Measurements from ENCODE around the gene PML.
A peak's percentile ranks its signal among the peaks of the same experiment; 100 is the strongest.

The PML gene, protein sequence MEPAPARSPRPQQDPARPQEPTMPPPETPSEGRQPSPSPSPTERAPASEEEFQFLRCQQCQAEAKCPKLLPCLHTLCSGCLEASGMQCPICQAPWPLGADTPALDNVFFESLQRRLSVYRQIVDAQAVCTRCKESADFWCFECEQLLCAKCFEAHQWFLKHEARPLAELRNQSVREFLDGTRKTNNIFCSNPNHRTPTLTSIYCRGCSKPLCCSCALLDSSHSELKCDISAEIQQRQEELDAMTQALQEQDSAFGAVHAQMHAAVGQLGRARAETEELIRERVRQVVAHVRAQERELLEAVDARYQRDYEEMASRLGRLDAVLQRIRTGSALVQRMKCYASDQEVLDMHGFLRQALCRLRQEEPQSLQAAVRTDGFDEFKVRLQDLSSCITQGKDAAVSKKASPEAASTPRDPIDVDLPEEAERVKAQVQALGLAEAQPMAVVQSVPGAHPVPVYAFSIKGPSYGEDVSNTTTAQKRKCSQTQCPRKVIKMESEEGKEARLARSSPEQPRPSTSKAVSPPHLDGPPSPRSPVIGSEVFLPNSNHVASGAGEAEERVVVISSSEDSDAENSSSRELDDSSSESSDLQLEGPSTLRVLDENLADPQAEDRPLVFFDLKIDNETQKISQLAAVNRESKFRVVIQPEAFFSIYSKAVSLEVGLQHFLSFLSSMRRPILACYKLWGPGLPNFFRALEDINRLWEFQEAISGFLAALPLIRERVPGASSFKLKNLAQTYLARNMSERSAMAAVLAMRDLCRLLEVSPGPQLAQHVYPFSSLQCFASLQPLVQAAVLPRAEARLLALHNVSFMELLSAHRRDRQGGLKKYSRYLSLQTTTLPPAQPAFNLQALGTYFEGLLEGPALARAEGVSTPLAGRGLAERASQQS

DNA sequence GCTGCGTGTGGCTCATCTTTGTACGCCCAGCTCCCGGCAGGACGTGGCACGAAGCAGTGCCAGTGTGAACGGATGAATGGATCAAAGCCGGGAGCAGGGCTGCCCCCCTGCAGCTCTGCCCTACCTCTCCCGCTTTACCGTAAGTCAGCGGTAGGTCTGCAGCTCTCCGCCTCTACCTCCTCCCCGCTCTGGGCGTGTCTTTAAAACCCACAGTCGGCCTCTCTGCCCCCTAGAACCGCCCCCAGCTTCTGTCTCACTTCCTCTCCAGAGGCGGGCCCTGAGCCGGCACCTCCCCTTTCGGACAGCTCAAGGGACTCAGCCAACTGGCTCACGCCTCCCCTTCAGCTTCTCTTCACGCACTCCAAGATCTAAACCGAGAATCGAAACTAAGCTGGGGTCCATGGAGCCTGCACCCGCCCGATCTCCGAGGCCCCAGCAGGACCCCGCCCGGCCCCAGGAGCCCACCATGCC, at the start of gene PML:
PML (plus strand) TSS at position 304 of the 471 bp plus-strand sequence; CDS start at position 401, 97 bp downstream.
- TF ChIP-seq, protein P1, sequence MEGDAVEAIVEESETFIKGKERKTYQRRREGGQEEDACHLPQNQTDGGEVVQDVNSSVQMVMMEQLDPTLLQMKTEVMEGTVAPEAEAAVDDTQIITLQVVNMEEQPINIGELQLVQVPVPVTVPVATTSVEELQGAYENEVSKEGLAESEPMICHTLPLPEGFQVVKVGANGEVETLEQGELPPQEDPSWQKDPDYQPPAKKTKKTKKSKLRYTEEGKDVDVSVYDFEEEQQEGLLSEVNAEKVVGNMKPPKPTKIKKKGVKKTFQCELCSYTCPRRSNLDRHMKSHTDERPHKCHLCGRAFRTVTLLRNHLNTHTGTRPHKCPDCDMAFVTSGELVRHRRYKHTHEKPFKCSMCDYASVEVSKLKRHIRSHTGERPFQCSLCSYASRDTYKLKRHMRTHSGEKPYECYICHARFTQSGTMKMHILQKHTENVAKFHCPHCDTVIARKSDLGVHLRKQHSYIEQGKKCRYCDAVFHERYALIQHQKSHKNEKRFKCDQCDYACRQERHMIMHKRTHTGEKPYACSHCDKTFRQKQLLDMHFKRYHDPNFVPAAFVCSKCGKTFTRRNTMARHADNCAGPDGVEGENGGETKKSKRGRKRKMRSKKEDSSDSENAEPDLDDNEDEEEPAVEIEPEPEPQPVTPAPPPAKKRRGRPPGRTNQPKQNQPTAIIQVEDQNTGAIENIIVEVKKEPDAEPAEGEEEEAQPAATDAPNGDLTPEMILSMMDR (IDR thresholded peaks at IDR 0.05; ENCODE audit: insufficient read depth, low read depth, low read length, missing control alignments) = no peak

DNA sequence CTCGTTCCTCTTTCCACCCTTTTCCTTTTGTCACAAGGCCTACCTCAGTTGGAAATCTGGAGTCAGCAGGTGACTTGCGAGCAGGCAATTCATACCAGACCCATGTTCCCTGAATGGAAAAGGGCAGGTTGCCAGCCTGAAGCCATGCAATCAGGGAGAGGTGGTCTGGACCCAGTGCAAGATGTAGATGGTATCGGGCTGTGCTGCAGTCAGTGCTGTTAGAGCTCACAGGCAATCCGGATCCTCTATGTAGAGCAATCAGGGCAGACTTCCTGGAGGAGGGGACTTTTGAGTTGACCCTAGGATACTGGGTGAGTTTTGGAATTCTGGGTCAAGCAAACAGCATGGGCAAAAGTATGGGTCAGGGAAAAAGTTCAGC, 49.4 kb upstream of the PML start:
- TF ChIP-seq, protein P1 (IDR thresholded peaks at IDR 0.05; ENCODE audit: insufficient read depth, low read depth, low read length, missing control alignments) = no peak
- no peak for DNase-seq (ENCODE audit: low read depth)
- no peak overlapping the region for H3K4me3 ChIP-seq (ENCODE audit: low read length)

More for the DNA sequence above, at the start of gene PML:
- peak; percentile 96 for DNase-seq (ENCODE audit: low read depth)
- H3K4me3 ChIP-seq (ENCODE audit: low read length) = peak within 1 kb of the TSS; percentile 94

DNA sequence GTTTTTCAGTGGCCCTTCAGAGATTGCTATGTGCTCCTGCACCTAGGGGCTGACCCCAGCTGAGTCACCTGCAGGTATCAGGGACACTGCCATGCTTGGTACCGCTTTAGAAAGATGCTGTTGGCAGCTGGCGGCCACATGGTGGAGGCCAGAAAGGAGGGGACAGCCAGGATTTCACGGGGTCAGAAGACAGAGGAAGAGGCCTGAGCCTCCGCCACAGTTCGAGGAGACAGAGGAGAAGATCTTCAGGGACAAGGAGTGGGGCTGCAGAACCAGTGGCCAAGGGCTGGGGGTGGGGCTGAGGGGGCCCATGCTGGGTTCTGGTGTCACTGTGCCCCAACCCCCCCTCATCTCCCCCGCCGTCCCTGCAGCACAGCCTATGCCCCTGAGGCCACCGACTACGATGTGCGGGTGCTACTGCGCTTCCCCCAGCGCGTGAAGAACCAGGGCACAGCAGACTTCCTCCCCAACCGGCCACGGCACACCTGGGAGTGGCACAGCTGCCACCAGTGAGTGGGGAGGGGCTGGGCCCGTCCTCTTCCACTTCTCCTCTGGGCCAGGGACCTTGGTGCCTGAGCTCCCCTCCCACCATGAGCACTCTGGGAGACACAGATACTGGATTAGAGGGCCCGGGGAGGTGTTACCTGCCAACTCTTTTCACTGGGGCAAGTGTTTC, 48.3 kb upstream of the PML start:
- no peak for DNase-seq (ENCODE audit: low read depth)
- no peak overlapping the region for H3K4me3 ChIP-seq (ENCODE audit: low read length)
- TF ChIP-seq, protein P1 (IDR thresholded peaks at IDR 0.05; ENCODE audit: insufficient read depth, low read depth, low read length, missing control alignments) = no peak

DNA sequence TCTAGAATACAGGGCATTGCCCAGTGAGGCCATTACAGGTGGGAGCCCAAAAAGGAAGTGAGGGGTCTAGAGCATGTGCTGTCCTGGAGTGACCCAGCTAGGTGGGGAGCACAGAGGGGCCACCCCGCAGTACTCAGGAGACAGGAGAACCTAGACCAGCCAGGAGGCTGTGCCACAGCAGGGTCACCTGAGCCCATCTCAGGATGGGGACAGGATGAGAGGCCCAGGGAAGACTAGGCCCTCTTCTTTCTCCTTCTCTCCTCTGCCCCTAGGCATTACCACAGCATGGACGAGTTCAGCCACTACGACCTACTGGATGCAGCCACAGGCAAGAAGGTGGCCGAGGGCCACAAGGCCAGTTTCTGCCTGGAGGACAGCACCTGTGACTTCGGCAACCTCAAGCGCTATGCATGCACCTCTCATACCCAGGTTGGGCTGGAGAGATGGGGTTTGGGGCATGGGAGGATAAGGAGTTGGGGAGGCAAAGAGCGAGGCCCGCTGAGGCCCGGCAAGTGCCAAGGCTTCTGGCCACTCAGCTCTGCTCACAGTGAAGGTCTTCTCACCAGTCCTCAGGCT, 47.6 kb upstream of the PML start:
- TF ChIP-seq, protein P1 (IDR thresholded peaks at IDR 0.05; ENCODE audit: insufficient read depth, low read depth, low read length, missing control alignments) = no peak
- H3K4me3 ChIP-seq (ENCODE audit: low read length) = no peak overlapping the region
- no peak for DNase-seq (ENCODE audit: low read depth)

DNA sequence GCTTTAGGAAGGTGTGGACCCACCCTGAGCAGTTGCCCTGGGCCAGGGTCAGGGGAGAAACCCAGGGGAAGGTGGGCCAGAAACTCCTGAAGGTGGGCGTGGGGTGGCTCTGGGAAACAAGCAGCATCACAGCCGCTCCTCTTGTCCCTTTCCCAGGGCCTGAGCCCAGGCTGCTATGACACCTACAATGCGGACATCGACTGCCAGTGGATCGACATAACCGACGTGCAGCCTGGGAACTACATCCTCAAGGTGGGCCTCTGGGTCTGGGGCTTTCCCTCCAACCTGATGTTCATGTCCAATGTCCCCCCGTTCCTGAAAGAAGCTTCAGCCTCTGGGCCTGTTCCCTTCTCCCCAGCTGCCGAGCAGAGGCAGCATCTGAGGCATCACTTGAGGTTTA, 46.9 kb upstream of the PML start:
- DNase-seq (ENCODE audit: low read depth) = no peak
- no peak overlapping the region for H3K4me3 ChIP-seq (ENCODE audit: low read length)
- TF ChIP-seq, protein P1 (IDR thresholded peaks at IDR 0.05; ENCODE audit: insufficient read depth, low read depth, low read length, missing control alignments) = no peak

DNA sequence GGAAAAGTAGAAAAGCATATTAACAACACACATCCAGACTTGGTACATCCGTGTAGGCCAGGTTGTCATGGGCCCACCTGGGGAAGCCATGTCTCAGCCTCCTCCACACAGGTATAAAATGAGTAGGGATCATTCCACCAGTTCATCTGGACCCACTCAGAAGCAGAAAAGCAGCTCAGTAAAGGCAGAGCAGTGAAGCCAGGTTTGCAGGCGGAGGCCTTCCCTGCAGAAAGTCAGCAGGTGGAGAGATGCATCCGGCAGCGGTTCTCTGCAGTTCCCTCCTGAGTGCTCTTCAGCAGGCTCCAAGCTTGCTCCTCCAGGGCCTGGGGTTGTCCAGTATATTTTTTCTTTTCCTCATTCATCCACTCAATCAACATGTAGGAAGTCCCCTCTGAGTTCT, 46.1 kb upstream of the PML start:
- H3K4me3 ChIP-seq (ENCODE audit: low read length) = no peak overlapping the region
- TF ChIP-seq, protein P1 (IDR thresholded peaks at IDR 0.05; ENCODE audit: insufficient read depth, low read depth, low read length, missing control alignments) = no peak
- no peak for DNase-seq (ENCODE audit: low read depth)

Data from epithelial cell of esophagus (primary cell).